Mammary epithelial cell (primary cell): Measurements from ENCODE around the gene DUSP16.

Experiments
- EZH2 ChIP-seq: IDR thresholded peaks from 2 replicates; pipeline ENCODE4 v1.6.1; 2012; ENCODE audit warnings: low read length, inconsistent platforms, borderline replicate concordance
- TF ChIP-seq, protein P1 (sequence below), 2 donors: IDR thresholded peaks in 1 of 2; conservative IDR thresholded peaks in 1 of 2; 2 replicates each; pipeline ENCODE4 v1.5.1; 2011 to 2012; ENCODE audit warnings: inconsistent platforms in 2 of 2, low read length in 2 of 2, mild to moderate bottlenecking in 2 of 2, control low read depth in 1 of 2, low read depth in 1 of 2; ENCODE audit not compliant: insufficient read depth in 1 of 2; ENCODE audit errors: extremely low read depth in 1 of 2

- TF ChIP-seq, protein P1, sequence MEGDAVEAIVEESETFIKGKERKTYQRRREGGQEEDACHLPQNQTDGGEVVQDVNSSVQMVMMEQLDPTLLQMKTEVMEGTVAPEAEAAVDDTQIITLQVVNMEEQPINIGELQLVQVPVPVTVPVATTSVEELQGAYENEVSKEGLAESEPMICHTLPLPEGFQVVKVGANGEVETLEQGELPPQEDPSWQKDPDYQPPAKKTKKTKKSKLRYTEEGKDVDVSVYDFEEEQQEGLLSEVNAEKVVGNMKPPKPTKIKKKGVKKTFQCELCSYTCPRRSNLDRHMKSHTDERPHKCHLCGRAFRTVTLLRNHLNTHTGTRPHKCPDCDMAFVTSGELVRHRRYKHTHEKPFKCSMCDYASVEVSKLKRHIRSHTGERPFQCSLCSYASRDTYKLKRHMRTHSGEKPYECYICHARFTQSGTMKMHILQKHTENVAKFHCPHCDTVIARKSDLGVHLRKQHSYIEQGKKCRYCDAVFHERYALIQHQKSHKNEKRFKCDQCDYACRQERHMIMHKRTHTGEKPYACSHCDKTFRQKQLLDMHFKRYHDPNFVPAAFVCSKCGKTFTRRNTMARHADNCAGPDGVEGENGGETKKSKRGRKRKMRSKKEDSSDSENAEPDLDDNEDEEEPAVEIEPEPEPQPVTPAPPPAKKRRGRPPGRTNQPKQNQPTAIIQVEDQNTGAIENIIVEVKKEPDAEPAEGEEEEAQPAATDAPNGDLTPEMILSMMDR (conservative IDR thresholded peaks at IDR 0.05 in 1 of 2, IDR thresholded peaks at IDR 0.05 in 1 of 2; ENCODE audit: extremely low read depth in 1 of 2, insufficient read depth in 1 of 2, low read depth in 1 of 2, low read length in 2 of 2): no peak
- TF ChIP-seq EZH2: no peak
Observed at GRCh38 chr12:12433203-12433731, 129.4 kb downstream of the DUSP16 start.
